Suppressor macrophage (primary cell): ENCODE data around the gene AHSA1.
A peak's percentile ranks its signal among the peaks of the same experiment; 100 is the strongest.
"Not testable (repeated sequence)": the region's sequence is repeated elsewhere in the genome, so short reads cannot be mapped to it uniquely, and the experiment has no call there.

ENCODE experiments used
- DNase-seq, 4 experiments: peaks; one replicate each; pipeline ENCODE4 v3.0.0-alpha.2; 2020 to 2022
- total RNA-seq, 17 experiments: gene quantifications; one replicate each; lab custom pipeline; 2026; ENCODE audit warnings: mixed read lengths in 6 of 17, inconsistent platforms in 3 of 17; lab: John Stamatoyannopoulos, UW

Gene AHSA1
- 47.3 to 91.5 (median 62.5) reads per million in 17 experiments for total RNA-seq

GRCh38 chr14:77457522-77458248, at the start of gene AHSA1, which contains the start of gene VIPAS39:
AHSA1 (plus strand) TSS chr14:77458093; CDS start chr14:77458190, 97 bp downstream.
VIPAS39 (minus strand) TSS chr14:77457601; CDS start chr14:77454102, 3,499 bp downstream.
- peak; percentile 97 to 99 (median 98) for DNase-seq

- DNase-seq = no peak
These were observed 48.8 kb upstream of the AHSA1 start for GRCh38 chr14:77409131-77409533.

- DNase-seq = not testable (repeated sequence)
These were observed 42.4 kb upstream of the AHSA1 start for GRCh38 chr14:77415403-77416030.

- DNase-seq = not testable (repeated sequence)
These were observed 41.8 kb upstream of the AHSA1 start for GRCh38 chr14:77416098-77416497.

GRCh38 chr14:77416836-77417235, 41.1 kb upstream of the AHSA1 start:
- DNase-seq = peak in 2 of 4 experiments; percentile 10 to 33

- no peak for DNase-seq
These were observed 36.7 kb upstream of the AHSA1 start for GRCh38 chr14:77421201-77421600.

- DNase-seq = no peak
These were observed 34.5 kb upstream of the AHSA1 start, which contains the start of gene NOXRED1 for GRCh38 chr14:77423423-77423822. NOXRED1 (minus strand) TSS chr14:77423523; CDS start chr14:77422889, 634 bp downstream.

GRCh38 chr14:77424862-77425261, 33.0 kb upstream of the AHSA1 start:
- DNase-seq = no peak

GRCh38 chr14:77426396-77426795, 31.5 kb upstream of the AHSA1 start:
- DNase-seq = no peak

- DNase-seq = no peak
These were observed 21.9 kb upstream of the AHSA1 start for GRCh38 chr14:77436042-77436441.

- DNase-seq = no peak
These were observed 19.3 kb upstream of the AHSA1 start for GRCh38 chr14:77438596-77438995.

GRCh38 chr14:77439861-77440260, 18.0 kb upstream of the AHSA1 start:
- DNase-seq = no peak

- DNase-seq = no peak
These were observed 15.7 kb upstream of the AHSA1 start for GRCh38 chr14:77442196-77442595.

GRCh38 chr14:77455966-77456640, 1.8 kb upstream of the AHSA1 start:
- no peak for DNase-seq

GRCh38 chr14:77457115-77457521, 775 bp upstream of the AHSA1 start:
- DNase-seq = peak in 2 of 4 experiments; percentile 4 to 29

- peak; percentile 13 to 42 (median 32) for DNase-seq
These were observed 507 bp downstream of the AHSA1 start for GRCh38 chr14:77458249-77458950.

- DNase-seq = peak; percentile 78 to 84 (median 82)
These were observed 1.3 kb downstream of the AHSA1 start for GRCh38 chr14:77459072-77459723.

- DNase-seq = no peak
These were observed 9.9 kb downstream of the AHSA1 start for GRCh38 chr14:77467801-77468200.

GRCh38 chr14:77469067-77469505, 11.2 kb downstream of the AHSA1 start:
- DNase-seq = no peak

GRCh38 chr14:77469539-77469938, 11.6 kb downstream of the AHSA1 start:
- DNase-seq = no peak

- DNase-seq = no peak
These were observed 12.5 kb downstream of the AHSA1 start for GRCh38 chr14:77470224-77470870.
